Activated CD8-positive, alpha-beta memory T cell treated with anti-CD3 and anti-CD28 coated beads, Interleukin-2, amount 50 U/mL, for 24 hours (primary cell): ENCODE results near the gene BIRC2.
"Not testable (repeated sequence)": the region's sequence is repeated elsewhere in the genome, so short reads cannot be mapped to it uniquely, and the experiment has no call there.

Experiments
- DNase-seq: peaks from one replicate; pipeline ENCODE4 v3.0.0-alpha.2; 2020; ENCODE audit errors: extremely low read depth

The BIRC2 gene

GRCh38 chr11:102323542-102324251 lies 23.3 kb upstream of the BIRC2 start:
- DNase-seq: no peak

GRCh38 chr11:102325088-102325487 lies 21.9 kb upstream of the BIRC2 start:
- DNase-seq: no peak

GRCh38 chr11:102328748-102329147 lies 18.3 kb upstream of the BIRC2 start:
- DNase-seq: no peak

- DNase-seq: no peak
Measured at GRCh38 chr11:102330231-102330630, 16.8 kb upstream of the BIRC2 start.

GRCh38 chr11:102331341-102331740 lies 15.7 kb upstream of the BIRC2 start:
- no peak for DNase-seq

GRCh38 chr11:102332611-102332994 lies 14.4 kb upstream of the BIRC2 start:
- no peak for DNase-seq

- DNase-seq: no peak
Measured at GRCh38 chr11:102338479-102339010, 8.5 kb upstream of the BIRC2 start.

GRCh38 chr11:102341311-102341710 lies 5.7 kb upstream of the BIRC2 start:
- DNase-seq: not testable (repeated sequence)

GRCh38 chr11:102341844-102342318 lies 5.1 kb upstream of the BIRC2 start:
- no peak for DNase-seq

- no peak for DNase-seq
Measured at GRCh38 chr11:102343809-102344208, 3.2 kb upstream of the BIRC2 start.

- DNase-seq: no peak
Measured at GRCh38 chr11:102345904-102346303, 1.1 kb upstream of the BIRC2 start.

- DNase-seq: no peak
Measured at GRCh38 chr11:102346456-102346747, 612 bp upstream of the BIRC2 start.

GRCh38 chr11:102347462-102348370 lies 702 bp downstream of the BIRC2 start:
- no peak for DNase-seq

GRCh38 chr11:102357116-102357515 lies 10.1 kb downstream of the BIRC2 start:
- no peak for DNase-seq

GRCh38 chr11:102359372-102359771 lies 12.4 kb downstream of the BIRC2 start:
- DNase-seq: no peak

GRCh38 chr11:102360681-102361080 lies 13.7 kb downstream of the BIRC2 start:
- no peak for DNase-seq

GRCh38 chr11:102361086-102362031 lies 14.3 kb downstream of the BIRC2 start:
- no peak for DNase-seq

- DNase-seq: no peak
Measured at GRCh38 chr11:102364991-102365390, 18.0 kb downstream of the BIRC2 start.

GRCh38 chr11:102367364-102367763 lies 20.4 kb downstream of the BIRC2 start:
- no peak for DNase-seq

GRCh38 chr11:102368472-102368871 lies 21.5 kb downstream of the BIRC2 start:
- DNase-seq: no peak

GRCh38 chr11:102374633-102375424 lies 27.8 kb downstream of the BIRC2 start:
- DNase-seq: not testable (repeated sequence)
